Stomach smooth muscle (tissue), 2 donors: ENCODE data around the gene ZNF540.
A peak's percentile ranks its signal among the peaks of the same experiment; 100 is the strongest.

Experiments used
- H3K27ac ChIP-seq: one replicate; pipeline ENCODE4 v1.7.0; 2013; ENCODE audit warnings: mild to moderate bottlenecking, low read length, inconsistent platforms
- H3K27me3 ChIP-seq, 2 donors: one replicate each; pipeline ENCODE4 v1.7.0; 2013; ENCODE audit warnings: low read length in 2 of 2; ENCODE audit not compliant: insufficient read depth in 2 of 2, control insufficient read depth in 1 of 2
- H3K36me3 ChIP-seq, 2 donors: one replicate each; pipeline ENCODE4 v1.7.0; 2013; ENCODE audit warnings: low read length in 2 of 2; ENCODE audit not compliant: control insufficient read depth in 2 of 2, insufficient read depth in 2 of 2
- H3K4me1 ChIP-seq: one replicate; pipeline ENCODE4 v1.7.0; 2013; ENCODE audit warnings: low read length; ENCODE audit not compliant: control insufficient read depth, insufficient read depth
- H3K4me3 ChIP-seq, 2 donors: one replicate each; pipeline ENCODE4 v1.7.0; 2013; ENCODE audit warnings: low read length in 2 of 2
- H3K9ac ChIP-seq, 2 donors: one replicate each; pipeline ENCODE4 v1.7.0; 2013; ENCODE audit warnings: low read length in 2 of 2, mild to moderate bottlenecking in 1 of 2
- H3K9me3 ChIP-seq, 2 donors: one replicate each; pipeline ENCODE4 v1.7.0; 2013; ENCODE audit warnings: low read length in 2 of 2; ENCODE audit not compliant: control insufficient read depth in 2 of 2
- donor health status: healthy.
- donor health status: Pancreatic carcinoma.

ZNF540 gene

DNA sequence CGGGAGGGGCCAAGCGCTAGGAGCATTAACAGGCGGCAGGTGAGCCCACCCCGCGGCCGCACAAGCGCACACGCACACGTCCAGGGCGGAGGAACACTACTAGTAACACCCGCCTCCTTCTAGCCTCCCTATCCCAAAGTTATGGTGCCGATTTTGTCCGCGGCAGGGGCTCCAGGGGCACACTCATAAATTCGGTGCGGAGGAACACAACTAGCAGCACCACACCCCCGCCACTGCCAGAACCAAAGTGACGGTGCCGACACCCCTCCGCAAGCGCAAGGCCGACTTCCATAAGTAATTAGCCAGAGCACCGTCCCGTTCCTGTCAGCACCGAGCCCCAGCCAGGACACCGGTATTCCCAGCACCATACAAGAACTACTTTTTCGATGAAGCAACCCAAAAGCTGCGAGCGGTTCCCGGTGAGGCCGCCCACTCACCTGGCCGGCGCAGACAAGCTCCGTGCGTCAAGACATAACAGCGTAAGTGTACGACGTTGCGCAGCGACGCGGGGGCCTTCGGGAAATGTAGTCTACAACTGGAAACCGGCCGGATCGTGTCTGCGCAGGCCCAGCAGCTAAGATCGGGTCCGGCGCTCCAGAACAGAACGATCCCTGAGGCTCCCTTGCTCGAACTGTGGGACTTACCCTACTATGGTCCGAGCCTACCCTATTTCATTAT, at the start of gene ZNF540, which contains the start of gene ZNF571:
Gene ZNF540 (plus strand): TSS at position 573 of the 678 bp plus-strand sequence. CDS start 3,572 bp downstream, outside the sequence.
Gene ZNF571 (minus strand): TSS at position 489 of the 678 bp plus-strand sequence. CDS start 8,116 bp downstream, outside the sequence.
- Histone ChIP-seq H3K27me3 (no peaks in the 10 kb centered on the region), H3K27ac (peak within 1 kb of the TSS; percentile 89), H3K36me3 (peaks cover 6 to 7% of the 10 kb centered on the region in 2 donors), H3K9me3 (no peaks in the 10 kb centered on the region), H3K9ac (peak within 1 kb of the TSS; percentile 99 to 100), H3K4me3 (peak within 1 kb of the TSS; percentile 97 to 98), H3K4me1 (peaks cover 6% of the 10 kb centered on the region)

DNA sequence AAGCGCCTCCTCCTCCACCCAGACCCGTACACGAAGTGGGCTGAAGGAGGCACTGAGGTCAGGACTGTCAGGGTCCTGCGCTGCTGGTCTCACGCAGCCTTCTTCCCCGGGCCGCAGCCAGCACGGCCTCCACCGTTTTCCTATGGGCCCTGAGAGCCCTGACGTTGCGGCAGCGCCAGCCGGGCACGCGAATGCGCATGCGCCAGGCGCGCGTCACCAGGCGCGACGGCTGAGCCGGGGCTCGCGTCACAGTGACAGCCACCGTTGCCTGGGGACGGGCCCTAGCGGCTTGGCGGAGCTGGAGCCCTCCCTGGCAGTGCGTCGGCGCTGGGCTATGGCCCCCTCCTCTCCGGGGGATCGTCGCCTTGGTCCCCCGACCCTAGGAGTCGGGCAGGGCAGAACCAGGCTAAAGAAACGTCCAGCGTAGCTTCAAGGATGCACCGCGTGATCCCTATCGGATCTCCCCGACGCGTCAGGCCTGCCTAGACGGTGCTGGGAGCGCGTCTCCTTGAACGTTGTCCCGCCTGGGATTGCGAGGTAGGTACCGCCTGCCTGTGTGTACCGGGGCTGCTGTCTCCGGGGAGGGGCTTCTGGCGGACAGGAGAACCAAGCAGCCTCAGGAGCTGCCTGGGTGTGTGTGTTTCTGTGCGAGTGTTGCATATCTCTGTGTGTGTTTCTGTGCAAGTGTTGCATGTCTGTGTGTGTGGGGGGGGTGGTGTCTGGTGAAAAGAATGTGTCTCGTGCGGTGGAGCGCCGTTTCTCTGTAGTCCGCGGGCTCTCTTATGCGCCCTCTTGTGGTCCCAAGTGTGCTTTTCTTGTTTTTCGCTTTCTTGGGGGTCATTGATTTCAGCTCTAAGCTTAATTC, 43.3 kb upstream of the ZNF540 start:
- Histone ChIP-seq H3K36me3 (peaks cover 0 to under 1% of the 10 kb centered on the region in 2 donors), H3K27ac (no peak overlapping the region), H3K27me3 (no peaks in the 10 kb centered on the region), H3K9me3 (peaks cover 27 to 76% of the 10 kb centered on the region in 2 donors), H3K4me1 (no peaks in the 10 kb centered on the region), H3K9ac (no peak overlapping the region), H3K4me3 (peak overlapping the region; percentile 31 to 55)

DNA sequence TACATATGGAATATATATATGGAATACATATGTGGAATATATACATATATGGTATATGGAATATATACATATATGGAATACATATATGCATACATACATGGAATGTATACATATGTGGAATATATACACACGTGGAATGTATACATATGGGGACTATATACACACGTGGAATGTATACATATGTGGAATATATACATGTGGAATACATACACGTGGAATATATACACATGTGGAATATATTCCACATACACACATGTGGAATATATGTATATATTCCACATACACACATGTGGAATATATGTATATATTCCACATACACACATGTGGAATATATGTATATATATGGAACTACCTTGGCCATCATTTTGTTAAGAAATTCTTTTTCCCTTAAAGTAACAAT, 31.2 kb upstream of the ZNF540 start:
- H3K27me3 ChIP-seq, result no peaks in the 10 kb centered on the region
- peaks cover 19 to 31% of the 10 kb centered on the region in 2 donors for H3K36me3 ChIP-seq
- H3K9me3 ChIP-seq, result peaks cover 67 to 75% of the 10 kb centered on the region in 2 donors
- H3K4me1 ChIP-seq, result no peaks in the 10 kb centered on the region
- H3K9ac ChIP-seq, result no peak overlapping the region
- H3K27ac ChIP-seq, result no peak overlapping the region
- no peak overlapping the region for H3K4me3 ChIP-seq

DNA sequence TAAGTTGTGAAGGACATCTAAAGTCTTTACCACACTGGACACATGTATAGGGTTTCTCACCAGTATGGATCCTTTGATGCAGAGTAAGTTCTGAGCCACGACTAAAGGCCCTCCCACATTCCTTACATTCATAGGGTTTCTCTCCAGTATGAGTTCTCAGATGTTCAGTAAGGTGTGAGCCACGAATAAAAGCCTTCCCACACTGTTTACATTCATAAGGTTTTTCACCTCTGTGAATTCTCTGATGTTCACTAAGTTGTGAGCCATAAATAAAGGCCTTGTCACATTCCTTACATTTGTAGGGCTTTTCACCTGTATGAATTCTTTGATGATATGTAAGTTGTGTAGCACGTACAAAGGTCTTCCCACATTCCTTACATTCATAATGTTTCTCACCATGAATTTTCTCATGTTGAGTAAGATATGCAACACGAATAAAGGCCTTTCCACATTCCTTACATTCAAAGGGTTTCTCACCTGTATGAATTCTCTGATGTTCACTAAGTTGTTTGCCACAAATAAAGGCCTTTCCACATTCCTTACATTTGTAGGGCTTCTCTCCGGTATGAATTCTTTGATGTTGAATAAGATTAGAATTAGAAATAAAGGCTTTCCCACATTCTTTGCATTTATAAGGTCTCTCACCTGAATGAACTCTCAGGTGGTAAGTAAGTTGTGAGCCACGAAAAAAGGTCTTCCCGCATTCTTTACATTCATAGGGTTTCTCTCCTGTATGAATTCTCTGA, 29.9 kb upstream of the ZNF540 start:
- H3K27ac ChIP-seq, result no peak overlapping the region
- peaks cover 19 to 28% of the 10 kb centered on the region in 2 donors for H3K36me3 ChIP-seq
- H3K4me3 ChIP-seq, result peak overlapping the region in 1 of 2 donors; percentile 4
- H3K4me1 ChIP-seq, result no peaks in the 10 kb centered on the region
- H3K9ac ChIP-seq, result no peak overlapping the region
- H3K27me3 ChIP-seq, result no peaks in the 10 kb centered on the region
- H3K9me3 ChIP-seq, result peaks cover 65 to 79% of the 10 kb centered on the region in 2 donors

DNA sequence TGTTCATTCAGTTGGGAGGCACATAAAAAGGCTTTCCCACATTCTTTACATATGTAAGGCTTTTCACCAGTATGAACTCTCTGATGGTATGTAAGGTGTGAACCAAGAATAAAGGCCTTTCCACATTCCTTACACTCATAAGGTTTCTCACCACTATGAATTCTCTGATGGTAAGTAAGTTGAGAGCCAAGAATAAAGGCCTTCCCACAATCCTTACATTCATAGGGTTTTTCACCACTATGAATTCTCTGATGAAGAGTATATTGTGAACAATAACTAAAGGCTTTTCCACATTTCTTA, 29.4 kb upstream of the ZNF540 start:
- H3K27ac ChIP-seq, result no peak overlapping the region
- H3K9ac ChIP-seq, result no peak overlapping the region
- H3K4me3 ChIP-seq, result peak overlapping the region in 1 of 2 donors; percentile 4
- no peaks in the 10 kb centered on the region for H3K27me3 ChIP-seq
- H3K36me3 ChIP-seq, result peaks cover 20 to 28% of the 10 kb centered on the region in 2 donors
- H3K9me3 ChIP-seq, result peaks cover 70 to 83% of the 10 kb centered on the region in 2 donors
- H3K4me1 ChIP-seq, result no peaks in the 10 kb centered on the region

DNA sequence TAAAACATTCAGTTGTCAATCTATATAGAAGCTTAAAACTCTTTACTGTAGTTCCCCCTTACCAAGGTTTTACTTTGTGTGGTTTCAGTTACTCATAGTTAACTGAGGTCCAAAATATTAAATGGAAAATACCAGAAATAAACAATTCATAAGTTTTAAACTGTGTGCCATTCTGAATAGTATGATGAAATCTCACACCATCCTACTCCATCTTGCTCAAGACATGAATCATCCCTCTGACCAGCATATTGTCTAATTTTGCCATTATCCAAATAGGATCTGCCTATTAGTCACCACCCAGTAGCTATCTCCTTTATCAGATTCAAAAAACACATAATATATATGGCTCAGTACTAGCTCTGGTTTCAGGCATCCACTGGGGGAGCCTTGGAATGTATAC, 22.5 kb upstream of the ZNF540 start:
- Histone ChIP-seq H3K9me3 (peaks cover 40 to 52% of the 10 kb centered on the region in 2 donors), H3K27me3 (no peaks in the 10 kb centered on the region), H3K36me3 (peaks cover 2 to 5% of the 10 kb centered on the region in 2 donors)

DNA sequence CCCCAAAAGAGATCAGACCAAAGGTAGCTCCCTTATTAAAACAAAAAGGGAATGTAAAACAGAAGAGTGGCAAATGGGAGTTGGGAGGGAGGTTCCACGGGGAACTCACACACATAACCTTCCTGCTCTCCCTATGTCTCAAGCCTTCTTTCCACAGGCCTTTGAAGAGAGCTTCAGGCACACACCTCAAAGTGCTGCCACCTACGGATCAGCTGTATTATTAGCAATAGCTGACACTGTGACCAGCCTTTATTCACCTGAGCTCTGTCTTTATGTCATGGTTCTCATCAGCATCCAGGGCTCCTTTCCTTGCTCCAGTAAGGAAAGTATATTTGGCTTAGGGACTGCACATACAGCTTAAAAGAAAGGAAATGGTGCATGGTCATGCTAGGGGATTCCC, 11.3 kb upstream of the ZNF540 start:
- H3K27me3 ChIP-seq, result no peaks in the 10 kb centered on the region
- H3K9me3 ChIP-seq, result peaks cover 29 to 43% of the 10 kb centered on the region in 2 donors
- no peak overlapping the region for H3K9ac ChIP-seq
- no peaks in the 10 kb centered on the region for H3K4me1 ChIP-seq
- no peak overlapping the region for H3K27ac ChIP-seq
- peaks cover 48 to 66% of the 10 kb centered on the region in 2 donors for H3K36me3 ChIP-seq
- no peak overlapping the region for H3K4me3 ChIP-seq

More for the DNA sequence above, 22.5 kb upstream of the ZNF540 start:
- no peak overlapping the region for H3K27ac ChIP-seq
- H3K4me3 ChIP-seq, result no peak overlapping the region
- H3K4me1 ChIP-seq, result no peaks in the 10 kb centered on the region
- no peak overlapping the region for H3K9ac ChIP-seq

DNA sequence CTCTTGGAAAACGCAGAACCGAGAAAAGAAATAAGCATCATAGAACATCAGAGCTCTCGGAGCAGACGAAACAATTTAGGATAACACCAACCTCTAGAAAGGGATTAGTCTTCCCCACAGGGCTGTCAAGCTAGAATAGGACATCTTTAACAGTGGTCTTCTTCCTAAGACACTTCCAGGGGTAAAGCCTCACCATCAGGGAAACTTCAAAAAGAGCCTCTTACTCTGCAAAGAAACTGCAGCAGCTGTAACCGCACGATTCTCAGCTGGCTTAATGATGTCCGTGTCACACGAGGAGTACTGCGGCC, 726 bp upstream of the ZNF540 start:
- Histone ChIP-seq H3K27me3 (no peaks in the 10 kb centered on the region), H3K9ac (peak overlapping the region; percentile 99 to 100), H3K4me3 (peak overlapping the region; percentile 97 to 98), H3K9me3 (no peaks in the 10 kb centered on the region), H3K27ac (peak overlapping the region; percentile 89), H3K36me3 (peaks cover 5 to 6% of the 10 kb centered on the region in 2 donors), H3K4me1 (peaks cover 6% of the 10 kb centered on the region)

DNA sequence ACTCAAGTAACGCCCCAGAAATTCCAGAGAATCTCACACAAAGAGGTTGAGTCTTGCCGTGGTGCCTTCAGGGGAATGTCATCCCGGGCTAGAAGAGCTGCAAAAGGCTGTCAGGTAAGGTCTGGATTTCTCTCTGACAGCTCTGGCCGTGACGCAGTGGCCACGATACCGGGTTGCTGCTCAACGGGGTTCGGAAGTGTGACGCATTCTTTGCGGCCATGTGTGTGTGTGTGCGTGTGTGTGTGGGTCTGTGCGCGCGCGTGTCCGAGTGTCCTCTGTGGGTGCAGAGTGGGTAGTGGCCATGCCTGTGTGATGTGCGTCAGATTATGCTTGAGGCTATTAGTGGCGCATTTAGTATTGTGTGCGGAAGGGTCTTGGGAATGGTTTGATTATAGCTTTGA, 306 bp downstream of the ZNF540 start:
- no peaks in the 10 kb centered on the region for H3K27me3 ChIP-seq
- peak overlapping the region; percentile 99 to 100 for H3K9ac ChIP-seq
- no peaks in the 10 kb centered on the region for H3K9me3 ChIP-seq
- peak overlapping the region; percentile 89 for H3K27ac ChIP-seq
- H3K4me3 ChIP-seq, result peak overlapping the region; percentile 97 to 98
- H3K36me3 ChIP-seq, result peaks cover 11 to 12% of the 10 kb centered on the region in 2 donors
- peaks cover 6% of the 10 kb centered on the region for H3K4me1 ChIP-seq
